GM19395 (cell line): ENCODE measurements around the gene CDYL.
A peak's percentile ranks its signal among the peaks of the same experiment; 100 is the strongest.
"Not testable (repeated sequence)": the region's sequence is repeated elsewhere in the genome, so short reads cannot be mapped to it uniquely, and the experiment has no call there.

ENCODE experiments used
- ATAC-seq: cut with Tn5 transposase; IDR thresholded peaks from one replicate; pipeline ENCODE4 v1.9.1; 2021; ENCODE audit warnings: mild to moderate bottlenecking, moderate library complexity; ENCODE audit not compliant: unreplicated experiment

Gene CDYL

DNA sequence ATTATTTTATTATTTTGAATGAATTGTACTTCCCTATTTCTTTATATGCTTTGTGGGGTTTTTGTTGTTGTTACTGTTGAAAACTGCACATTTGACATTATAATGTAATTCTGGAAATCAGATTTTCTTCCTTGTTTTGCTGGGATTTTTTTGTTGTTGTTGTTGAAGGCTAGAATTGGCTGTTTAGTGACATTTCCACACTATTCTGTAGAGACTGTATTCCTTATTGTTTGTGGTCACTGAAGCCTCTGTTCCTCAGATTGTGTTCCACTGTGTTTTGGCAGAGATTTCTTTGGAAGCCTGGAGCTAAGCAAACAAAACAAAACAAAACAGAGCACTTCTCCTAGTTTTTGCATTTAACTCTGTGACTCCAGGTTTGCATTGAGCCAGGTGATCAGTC lies 52.9 kb downstream of the CDYL start:
- ATAC-seq, result no peak

DNA sequence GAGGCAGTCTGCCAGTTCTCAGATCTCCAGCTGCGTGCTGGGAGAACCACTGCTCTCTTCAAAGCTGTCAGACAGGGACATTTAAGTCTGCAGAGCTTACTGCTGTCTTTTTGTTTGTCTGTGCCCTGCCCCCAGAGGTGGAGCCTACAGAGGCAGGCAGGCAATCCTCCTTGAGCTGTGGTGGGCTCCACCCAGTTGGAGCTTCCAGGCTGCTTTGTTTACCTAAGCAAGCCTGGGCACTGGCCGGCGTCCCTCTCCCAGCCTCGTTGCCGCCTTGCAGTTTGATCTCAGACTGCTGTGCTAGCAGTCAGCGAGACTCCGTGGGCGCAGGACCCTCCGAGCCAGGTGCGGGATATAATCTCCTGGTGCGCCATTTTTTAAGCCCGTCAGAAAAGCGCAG lies 59.3 kb downstream of the CDYL start:
- not testable (repeated sequence) for ATAC-seq

DNA sequence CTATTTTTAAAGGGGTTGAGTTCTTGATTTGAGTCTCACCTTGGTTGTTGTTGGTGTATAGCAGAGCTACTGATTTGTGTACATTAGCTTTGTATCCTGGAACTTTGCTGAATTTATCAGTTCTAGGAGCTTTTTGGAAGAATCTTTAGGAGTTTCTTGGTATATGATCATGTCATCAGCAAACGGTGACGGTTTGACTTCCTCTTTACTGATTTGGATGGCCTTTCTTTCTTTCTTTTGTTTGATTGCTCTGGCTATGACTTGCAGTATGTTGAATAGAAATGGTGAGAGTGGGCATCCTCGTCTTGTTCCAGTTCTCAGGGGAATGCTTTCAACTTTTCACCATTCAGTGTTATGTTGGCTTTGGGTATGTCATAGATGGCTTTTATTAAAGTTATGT lies 64.0 kb downstream of the CDYL start:
- no peak for ATAC-seq

DNA sequence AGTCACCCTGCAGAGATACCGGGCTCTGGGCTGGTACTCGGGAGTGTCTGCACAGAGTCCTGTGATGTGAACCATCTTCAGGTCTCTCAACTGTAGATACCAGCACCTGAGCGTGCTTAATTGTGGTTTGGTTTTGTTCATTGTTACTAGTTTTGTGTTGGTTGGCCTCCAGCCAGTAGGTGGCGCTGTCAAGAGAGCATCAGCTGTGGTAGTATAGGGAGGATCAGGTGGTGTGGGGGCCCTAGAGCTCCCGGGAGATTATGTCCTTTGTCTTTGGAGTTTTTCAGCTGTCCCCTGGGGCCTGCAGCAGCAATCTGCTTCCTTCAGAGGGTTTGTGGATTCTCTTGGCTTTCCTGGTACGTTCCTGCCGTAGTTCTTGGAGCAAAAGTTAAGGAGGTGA lies 67.9 kb downstream of the CDYL start:
- ATAC-seq, result no peak

DNA sequence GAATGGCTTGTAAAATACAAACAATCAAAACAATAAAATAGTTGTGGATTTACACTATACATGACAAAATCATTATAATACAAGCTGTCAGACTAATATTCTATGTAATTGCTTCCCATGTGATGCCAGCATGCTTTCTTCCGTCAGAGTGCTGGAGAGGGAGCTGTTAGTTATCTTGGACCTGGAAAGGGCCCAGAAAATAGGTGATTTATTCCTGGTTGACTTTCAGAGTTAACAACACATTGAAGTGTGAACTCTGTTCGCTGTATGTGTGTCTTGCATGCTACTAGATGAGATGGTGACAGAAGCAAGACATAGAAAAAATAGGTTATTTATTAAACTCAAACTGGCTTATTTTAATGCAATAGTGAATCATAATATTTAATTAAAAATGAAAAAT lies 70.2 kb downstream of the CDYL start:
- ATAC-seq, result no peak

DNA sequence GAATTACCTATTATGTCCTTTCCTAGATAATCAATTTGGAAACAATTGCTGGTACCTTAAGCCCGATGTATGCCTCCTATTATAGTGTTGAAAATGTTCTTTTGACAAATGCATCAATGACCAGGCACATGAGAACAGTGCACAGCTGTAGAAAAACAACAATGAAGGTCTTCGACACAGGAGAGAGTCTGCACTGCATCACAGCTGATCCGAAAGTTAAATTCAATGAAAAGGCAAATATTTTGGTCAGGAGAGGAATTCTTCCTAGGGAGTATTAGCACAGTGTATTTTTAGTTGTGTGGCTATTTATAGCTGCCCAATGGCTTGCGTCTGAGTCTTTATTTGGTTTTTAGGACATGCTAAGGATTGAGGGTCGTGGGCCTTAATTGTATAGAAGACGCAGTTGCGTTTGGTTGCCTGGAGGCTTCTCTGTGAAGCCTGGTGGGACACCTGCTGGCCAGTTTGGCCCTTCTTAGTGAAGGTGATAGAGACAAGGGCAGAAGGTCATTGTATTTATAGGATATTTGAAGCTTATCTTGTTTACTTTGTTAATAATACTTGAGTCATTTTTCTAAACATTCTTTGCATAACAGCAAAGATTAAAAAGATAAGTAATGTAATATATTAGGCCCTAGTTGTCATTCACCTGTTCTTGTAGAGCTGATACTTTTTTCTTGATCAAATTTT lies 72.3 kb downstream of the CDYL start:
- no peak for ATAC-seq

DNA sequence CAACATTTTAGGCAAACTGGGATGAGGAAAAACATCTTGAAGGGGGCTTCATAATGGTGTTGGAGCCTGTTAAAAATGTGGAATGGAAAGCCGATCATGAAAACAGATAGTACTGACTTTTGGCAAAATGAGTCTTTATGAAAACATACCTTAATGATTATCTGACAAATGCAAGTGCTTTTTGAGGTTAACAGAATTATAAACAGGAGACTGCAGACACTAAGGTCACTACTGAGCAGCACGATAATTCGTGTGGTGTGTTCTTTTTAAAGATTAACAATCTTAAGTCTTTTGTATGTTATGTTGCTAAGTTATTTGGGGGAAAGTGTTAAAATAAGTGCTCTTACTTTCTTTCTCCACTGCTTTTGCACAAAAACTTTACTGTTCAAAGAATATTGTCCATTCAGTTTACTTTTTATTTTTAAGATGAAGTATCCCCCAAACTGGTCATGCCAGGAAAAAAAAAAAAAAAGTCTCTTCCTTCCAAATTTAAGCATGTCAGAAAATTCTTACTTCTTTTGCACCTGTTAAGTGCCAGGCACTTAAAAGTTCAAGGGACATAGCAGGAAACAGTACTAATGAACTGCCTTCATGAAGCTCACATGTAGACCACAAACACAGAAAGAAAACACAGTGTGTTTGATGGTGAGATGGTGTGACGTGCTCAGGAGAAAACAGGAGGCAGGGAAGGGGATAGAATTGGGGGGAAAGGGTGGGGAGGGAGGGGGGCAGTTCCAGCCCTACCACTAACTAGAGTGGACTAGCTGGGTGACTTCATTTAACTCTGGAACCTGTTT lies 73.2 kb downstream of the CDYL start:
- no peak for ATAC-seq

DNA sequence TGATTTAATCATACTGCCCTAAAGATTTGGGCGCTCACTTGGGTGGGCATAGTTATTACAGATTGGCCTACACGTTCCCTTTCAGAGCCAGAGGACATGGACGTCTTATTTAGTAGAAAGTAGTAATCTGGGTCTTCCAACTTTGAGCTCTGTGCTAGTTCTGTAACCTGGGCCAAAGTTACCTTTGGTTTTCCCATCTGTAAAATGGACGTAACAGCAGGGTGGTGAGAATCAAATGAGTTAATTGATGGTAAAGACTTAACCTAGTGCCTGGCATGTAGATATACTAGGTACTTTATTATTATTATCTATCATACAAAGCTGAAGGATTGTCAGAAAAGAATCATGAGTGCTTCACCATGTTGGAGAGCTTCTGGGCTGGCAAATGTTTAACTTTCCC lies 74.8 kb downstream of the CDYL start:
- ATAC-seq, result no peak

DNA sequence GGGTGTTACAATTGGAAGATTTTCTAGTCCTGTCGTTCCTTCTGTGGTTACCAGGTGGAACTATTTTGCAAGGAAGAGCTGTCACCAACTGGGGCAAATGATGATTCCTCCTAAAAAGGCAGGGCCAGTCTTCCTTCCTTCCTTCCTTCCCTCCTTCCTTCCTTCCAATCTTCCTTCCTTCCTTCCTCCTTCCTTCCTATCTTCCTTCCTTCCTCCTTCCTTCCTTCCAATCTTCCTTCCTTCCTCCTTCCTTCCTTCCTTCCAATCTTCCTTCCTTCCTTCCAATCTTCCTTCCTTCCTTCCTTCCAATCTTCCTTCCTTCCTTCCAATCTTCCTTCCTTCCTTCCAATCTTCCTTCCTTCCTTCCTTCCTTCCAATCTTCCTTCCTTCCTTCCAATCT lies 76.0 kb downstream of the CDYL start:
- ATAC-seq, result not testable (repeated sequence)

DNA sequence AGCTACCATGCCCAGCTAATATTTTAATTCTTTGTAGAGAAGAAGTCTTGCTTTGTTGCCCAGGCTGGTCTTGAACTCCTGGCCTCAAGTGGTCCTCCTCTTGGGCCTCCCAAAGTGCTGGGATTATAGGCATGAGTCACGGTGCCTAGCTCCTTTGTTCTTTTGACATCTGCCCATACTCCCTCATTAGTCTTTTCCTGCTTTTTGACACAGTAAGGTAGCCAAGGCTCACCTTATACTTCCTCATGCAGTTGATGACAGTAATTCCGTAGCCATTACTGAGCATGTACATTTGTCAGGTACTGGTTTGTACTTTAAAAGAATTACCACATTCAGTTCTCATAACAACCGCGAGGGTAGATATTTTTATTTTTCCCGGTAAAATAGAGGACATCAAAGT lies 76.7 kb downstream of the CDYL start:
- ATAC-seq, result no peak

DNA sequence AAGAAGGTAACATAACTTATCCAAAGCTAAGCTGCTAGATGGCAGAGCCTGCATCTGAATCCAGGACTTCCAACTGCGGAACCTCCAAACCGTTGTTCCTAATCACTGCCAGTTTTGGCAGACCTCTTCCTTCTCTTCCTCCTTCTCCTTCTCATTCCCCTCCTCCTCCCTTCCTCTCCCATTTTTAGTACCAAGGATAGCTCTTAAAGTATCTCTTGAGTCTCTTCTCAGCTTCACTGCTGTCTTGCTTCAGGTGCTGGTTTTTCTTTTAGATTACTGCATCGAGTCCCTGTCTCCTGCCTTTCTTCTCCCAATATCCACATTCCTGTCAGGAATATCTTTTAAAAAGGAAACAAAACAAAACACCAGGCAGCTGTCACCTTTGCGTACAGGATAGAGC lies 77.1 kb downstream of the CDYL start:
- ATAC-seq, result no peak

DNA sequence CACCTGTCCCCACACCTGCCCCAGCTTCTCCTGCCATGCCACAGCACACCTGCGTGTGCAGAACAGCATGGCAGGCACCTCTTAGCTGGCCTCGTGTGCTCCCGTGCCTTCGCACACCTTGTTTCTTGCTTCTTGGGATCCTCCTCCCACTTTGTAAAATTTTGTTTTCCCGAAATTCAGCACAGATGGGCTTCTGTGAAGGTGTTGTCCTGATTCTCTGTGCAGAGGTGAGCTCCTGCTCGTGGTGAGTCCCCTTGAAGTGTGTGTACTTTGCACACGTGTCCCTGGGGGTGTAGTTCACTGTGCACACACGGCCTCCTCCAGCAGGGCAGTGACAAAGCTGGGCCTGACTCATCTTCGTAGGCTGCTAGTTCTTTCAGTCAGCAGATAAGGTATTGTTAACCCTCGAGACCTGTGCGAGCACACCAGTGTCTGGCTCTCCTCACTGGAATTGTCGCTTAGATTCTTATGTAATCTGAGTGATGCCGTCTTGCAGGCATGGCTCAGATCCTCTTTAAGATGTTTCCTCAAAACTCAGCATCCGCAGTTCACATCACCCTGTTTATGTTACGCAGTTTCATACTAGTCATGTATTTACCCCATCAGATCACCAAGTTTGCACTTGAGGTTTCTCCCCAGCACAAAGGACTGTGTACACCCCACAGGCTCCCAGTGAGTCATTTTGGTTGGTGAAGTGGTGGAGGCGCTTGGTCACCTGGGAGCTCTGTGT lies 77.7 kb downstream of the CDYL start:
- ATAC-seq, result no peak

DNA sequence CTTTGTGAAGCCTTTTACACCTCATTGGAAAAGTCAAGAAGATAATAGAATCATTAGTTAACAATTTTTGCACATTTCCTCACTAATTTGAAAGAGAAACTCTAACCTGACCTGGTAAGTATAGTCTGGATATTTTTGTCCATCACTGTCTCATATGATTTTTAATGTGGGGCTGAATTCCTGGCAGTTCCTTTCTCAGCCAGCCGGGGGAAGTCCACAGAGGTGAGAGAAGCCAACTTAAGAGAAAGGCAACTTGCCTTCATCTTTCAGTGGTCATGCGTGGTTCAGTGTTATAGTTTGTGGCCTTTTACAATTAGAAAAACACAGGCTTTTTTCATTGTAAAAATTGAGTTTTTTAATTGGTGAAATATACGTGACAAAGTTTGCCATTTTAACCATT lies 80.6 kb downstream of the CDYL start:
- ATAC-seq, result no peak

DNA sequence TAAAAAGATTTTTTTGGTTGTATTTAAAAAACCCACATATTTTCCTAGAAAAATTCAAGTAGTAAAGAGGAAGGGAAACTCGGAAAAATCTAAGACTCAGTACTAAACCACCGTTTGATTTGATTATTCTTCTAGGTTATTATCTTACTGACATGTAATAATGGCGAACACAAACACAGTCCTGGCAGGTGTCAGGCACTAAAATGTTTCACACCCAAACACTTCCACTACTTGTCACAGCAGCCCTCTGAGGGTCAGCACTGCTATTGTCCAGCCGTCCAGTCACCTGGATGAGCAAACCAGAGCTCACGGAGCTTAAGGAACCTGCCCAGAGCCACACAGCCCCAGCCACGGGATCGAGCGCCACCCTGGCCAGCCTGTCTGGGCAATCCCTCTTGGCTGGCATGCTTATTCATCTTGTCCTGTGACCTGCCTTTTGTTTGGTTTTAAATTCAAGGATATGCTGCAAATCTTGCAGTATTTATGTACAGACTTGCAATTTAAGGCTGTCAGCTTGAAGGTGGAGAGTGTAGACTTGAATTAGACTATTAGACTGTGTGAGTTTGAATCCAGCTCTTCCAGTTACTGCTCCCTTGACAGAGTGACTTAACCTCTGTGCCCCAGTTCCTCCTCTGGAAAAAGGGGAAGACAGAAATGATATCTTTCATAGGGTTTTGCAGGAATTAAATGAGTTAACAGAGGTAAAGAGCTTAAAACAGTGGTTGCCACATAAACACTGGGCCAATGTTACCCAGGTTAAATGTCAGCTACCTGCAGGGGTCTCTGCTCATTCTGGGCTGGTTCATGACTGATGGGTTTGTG lies 82.2 kb downstream of the CDYL start:
- ATAC-seq, result no peak

DNA sequence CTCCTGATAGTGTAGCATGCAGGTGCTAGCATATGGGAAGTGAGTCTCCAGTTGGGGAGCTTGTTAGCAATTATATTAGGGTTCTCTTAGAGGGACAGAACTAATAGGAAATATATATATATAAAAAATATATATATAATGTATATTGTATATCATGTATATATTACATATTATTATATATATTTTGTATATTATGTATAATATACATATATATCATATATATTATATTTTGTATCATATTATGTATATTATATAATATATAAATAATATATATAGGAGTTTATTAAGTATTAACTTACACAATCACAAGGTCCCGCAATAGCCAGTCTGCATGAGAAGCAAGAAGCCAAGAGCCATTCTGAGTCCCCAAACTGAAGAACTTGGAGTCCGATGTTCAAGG lies 84.2 kb downstream of the CDYL start:
- no peak for ATAC-seq

DNA sequence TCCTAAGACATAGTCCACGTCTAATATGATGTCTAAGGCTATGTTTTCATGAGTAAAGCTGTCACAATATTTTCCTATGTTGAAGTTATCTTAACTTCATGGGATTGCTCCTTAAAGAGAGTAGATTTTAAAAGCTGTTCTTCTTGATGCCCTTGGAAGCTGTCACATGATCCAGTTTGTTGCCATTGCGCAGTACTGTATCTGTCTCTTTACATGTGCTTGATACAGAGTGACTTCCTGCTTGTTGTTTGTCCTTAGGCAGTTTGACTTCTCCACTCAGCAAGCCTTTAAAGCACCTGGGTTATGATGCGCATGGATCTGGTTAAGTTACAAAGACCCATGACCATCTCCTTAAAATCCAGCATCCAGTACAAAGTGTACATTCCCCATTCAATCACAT lies 85.4 kb downstream of the CDYL start:
- no peak for ATAC-seq

DNA sequence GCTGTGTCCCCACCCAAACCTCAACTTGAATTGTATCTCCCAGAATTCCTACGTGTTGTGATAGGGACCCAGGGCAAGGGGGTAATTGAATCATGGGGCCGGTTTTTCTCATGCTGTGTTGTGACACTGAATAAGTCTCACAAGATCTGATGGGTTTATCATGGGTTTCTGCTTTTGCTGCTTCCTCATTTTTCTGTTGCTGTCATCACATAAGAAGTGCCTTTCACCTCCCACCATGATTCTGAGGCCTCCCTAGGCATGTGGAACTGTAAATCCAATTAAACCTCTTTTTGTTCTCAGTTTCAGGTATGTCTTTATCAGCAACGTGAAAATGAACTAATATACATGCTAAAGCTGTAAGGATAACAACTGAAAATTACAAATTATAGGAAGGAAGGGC lies 88.3 kb downstream of the CDYL start:
- ATAC-seq, result peak; percentile 52

DNA sequence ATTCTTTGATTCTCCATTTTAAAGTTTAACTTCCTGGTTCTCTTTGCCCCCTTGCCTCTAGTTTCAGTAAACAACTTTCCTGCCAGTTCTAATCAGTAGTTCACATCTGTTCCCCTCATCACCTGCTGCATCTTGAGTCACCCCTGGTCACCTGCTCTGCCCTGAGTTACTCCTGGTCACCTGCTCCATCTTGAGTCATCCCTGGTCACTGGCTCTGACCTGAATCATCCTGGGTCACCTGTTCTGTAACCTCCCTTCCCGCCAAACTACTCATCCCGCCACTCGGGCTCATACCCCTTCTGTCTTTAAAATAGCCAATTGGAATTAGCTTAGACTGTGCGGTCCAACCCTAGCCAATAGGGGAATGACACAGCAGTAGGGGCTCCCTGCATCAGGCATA lies 88.8 kb downstream of the CDYL start:
- peak; percentile 20 for ATAC-seq

DNA sequence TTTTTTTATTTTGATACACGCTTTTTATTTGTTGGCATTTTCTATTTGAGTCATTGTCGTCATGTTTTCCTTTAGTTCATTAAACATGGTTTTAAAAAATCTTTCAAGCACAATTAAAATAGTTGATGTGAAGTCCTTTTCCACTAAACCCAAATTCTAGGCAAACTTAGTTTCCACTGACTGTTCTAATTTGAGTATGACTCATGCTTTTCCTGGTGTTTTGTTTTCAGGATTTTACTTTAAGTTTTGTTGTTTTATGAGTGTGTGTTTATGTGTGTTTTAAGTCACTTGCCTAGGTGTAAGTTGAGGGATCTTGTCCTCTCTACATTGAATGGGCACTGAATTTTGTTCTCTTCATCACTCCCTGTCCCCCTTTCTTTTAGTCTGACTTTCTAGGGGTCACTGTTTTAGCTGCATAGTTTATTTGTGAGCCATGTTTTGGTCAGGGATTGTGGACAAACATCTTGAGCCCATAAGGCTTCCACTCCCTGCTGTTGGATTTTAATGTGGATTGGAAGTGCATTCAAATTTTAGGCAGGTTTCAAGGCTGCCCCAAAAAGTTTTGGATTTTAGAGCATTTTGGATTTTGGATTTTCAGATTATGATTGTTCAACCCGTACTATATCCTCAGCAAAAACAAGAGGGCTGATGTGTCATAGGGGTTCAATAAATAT lies 94.8 kb downstream of the CDYL start:
- no peak for ATAC-seq

DNA sequence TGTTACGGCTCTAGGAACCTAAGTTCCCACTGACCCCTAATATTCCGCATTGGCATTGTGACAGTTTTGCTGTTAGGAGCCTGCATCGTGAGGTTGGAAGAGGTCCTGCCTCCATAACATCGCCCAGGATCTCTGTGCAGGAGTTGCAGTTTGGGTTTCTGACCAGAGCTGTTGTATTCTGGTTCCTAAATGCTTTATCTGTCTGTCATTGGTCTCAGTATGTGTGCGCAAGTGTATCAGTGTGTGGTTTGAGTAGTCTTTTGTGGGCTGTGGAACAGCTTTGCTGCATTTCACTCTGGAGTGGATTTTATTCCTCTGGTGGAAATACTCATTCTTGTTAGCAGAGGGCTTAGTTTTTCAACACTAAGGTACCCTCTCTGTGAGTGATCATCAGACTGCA lies 95.6 kb downstream of the CDYL start:
- ATAC-seq, result no peak

DNA sequence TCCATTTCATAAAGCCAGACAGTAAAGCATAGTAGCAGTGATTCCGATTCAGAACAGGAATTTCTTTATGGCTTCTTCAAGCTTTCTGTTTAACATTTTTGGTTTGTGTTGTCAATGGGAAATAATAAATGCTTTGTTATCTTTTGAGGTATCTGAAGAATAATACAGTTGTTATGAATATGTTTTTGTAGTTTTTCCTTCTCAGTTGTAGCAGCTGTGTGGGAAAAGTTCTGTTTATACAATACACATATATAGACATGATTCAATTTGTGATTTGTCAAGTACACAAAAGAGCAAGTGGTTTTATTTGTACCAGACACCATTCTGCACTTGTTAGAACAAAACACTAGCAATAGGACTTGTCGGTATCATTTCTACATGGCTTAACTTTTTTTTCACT lies 96.6 kb downstream of the CDYL start:
- no peak for ATAC-seq
